Measurements from ENCODE around the gene SALL1.

The SALL1 gene

DNA sequence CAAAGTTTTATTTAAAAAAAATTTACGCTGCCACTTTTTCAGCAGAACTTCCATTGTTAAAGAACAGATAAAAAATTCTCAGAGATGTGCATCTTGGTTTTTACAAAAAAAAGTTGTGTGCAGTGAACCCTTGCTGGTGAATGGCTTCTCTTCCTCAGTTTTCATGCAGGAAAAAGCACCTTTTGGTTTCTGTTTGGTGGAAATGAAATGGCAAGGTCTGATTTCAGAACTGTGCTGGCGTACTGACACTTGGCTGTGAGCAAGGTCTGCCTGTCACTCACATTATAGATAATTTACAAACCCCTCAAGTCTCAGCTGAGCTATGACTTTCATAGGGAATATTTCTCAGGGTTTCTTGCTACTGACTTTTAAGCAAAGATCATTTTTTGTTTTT, 5.7 kb upstream of the SALL1 start:
- no peak for DNase-seq (ENCODE audit: low read depth in 2 of 2)

GRCh38 chr16:51155820-51156806, 5.0 kb upstream of the SALL1 start:
- no peak for DNase-seq (ENCODE audit: low read depth in 2 of 2)

DNA sequence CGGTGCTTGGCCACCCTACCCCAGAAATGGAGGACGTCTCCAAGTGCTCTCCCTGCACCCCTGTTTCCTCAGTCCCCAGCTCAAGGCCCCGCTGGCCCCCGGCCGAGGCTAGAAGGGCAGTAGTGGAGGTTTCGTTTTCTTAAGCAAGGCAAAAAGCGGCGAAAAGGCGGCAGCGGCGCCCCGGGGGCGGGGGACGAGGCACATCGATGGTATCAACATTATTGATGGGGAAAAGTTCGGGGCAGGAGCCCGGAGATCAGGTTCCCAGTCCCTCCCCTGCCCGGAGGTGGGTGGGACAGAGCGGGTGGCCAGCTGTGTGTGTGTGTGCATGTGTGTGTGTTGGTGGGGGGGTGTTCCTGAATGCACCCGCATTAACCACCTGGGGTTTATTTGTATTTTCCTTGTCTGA, 4.1 kb upstream of the SALL1 start:
- no peak for DNase-seq (ENCODE audit: low read depth in 2 of 2)

DNA sequence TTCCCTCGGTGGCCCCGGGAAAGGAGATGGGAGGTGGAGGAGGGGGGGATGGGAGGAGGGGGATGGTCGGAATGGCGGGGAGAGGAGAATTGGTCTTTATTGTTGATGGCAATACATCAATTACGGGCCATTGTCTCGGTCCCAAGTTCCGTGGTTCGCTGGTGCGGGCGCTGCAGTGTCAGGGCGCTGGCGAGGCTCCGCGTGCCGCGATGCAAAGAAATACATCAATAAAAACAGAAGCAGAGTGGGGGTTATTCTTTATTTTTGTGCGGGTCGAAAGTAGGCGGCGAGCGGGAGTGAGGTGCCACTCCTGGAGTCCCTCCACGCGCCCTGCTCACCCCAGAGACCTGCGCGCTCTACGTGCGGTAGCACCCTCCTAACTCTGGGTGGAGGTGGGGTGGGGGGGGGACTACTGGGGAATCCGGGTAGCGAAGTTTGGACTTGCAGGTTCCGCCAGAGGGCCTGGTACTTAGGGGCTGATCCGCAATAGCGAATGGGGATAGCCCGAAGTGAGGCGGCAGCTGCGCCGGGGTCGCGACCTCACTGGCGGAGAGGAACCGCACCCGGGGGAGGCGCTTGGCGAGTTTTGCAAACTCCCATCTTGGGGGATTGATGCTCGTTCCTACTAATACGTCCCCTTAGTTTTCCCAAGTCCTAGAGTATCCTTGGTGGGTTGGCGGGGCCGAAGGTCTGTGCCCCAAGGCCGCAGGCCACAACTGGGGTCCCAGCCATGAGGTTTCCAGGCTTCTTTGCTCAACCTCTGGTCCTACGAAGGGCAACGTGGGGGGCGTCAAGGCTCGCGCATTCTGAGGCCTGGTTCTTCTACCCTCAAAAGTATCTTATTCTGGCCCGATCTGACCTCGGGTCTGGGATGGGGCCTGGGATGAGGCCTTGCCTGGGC, 3.5 kb upstream of the SALL1 start:
- no peak for DNase-seq (ENCODE audit: low read depth in 2 of 2)

GRCh38 chr16:51153577-51154031, 2.5 kb upstream of the SALL1 start:
- no peak for DNase-seq (ENCODE audit: low read depth in 2 of 2)

DNA sequence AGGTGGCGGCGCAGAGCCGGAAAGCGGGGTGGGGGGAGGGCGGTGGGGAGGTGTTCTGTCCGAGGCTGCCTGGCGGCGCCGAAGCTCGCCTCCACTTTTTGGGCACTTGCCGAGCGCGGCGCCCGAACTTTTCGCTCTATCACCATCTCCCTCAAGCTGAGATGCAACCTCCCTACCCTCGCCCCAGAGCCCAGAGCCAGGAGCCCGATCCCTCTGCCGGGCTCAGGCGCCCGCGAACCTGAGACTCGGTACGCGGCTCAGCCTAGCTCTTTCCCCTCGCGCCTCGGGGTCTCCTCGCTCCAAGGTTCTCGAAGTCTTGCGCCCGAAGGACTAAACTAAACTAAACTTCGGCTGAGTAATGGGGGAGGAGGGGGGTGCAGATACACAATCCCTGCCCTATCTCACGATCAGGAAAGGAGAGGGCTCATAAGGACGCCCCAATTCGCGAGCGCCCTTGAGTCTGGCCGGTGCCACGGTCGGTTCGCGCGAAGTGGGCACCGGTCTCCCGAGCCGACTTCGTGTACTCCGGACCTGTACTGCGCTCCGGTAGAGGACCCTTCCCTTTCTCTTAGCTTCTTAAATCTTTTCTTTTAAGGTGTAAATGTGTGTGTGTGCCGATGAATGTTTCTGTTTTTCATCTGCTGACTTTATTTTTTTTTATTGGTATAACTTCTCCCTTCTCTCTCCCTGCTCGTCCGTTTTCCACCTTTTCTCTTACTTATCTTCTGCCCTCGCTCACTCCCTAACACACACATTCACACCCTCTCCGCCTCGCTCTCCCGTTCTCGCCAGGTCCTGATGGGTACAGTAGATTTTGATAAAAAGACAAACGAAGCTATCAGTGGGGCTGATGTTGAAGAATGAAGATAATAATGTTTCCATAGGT, 1.9 kb upstream of the SALL1 start:
- DNase-seq (ENCODE audit: low read depth in 2 of 2) = no peak

DNA sequence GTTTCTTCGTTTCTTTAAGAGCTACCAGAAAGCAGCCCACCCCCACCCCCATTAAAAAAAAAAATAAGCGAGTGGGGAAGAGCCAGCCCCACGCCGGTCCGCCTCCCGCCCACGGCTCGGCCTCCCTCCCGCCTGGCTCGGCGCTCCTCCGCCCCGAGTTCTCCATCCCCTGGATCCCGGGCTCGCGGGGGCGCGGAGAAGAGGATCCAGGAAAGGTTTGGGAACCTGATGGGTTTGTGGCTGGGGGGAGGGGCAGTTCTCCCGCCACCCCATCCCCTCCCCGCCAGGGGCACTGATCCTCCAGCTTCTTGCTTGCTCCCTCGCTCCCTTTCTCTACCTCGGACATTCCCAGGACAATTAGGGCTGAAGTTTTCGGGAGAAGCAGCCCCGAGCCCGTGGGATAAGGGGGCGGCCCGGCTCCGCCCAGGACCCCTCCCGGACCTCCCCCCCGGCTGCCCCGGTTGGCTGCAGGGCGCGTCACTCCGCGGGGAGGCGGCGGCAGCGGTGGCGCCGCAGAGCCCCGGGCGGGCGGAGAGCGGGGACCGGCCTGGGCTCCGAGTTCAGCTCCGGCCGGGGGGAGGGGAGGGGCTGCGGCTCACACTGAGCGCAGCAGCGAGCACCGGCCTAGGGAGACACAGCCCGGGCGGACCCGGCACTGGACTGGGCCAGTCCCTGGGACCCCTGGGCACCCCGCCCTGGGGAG, 1.0 kb upstream of the SALL1 start:
- DNase-seq (ENCODE audit: low read depth in 2 of 2) = peak; percentile 81

DNA sequence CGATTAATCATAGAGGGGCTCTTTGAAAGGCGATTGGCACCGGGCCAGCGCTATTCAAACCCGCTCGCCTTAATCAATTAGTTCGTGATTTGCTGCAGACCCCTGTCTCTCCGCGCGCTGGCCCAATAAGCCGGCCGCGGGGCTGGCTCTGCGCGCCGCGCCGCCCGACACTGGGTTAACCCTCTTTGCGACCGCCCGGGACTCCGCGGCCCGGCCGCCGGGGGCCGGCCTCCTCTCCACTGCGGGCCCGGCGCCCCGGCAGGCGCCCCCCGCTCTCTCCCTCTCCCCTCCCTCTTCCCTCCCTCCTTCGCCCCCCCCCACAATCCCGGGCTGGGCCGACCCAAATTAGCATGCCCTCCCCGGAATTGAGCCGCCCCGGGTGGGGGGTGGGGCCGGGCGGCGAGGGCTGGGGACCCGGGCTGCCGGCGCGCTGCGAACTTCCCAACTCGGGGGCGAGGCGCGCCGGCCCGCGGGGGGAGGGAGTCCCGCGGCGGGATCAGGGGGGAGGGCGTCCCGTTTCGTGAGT, 428 bp upstream of the SALL1 start:
- peak; percentile 63 to 68 for DNase-seq (ENCODE audit: low read depth in 2 of 2)

DNA sequence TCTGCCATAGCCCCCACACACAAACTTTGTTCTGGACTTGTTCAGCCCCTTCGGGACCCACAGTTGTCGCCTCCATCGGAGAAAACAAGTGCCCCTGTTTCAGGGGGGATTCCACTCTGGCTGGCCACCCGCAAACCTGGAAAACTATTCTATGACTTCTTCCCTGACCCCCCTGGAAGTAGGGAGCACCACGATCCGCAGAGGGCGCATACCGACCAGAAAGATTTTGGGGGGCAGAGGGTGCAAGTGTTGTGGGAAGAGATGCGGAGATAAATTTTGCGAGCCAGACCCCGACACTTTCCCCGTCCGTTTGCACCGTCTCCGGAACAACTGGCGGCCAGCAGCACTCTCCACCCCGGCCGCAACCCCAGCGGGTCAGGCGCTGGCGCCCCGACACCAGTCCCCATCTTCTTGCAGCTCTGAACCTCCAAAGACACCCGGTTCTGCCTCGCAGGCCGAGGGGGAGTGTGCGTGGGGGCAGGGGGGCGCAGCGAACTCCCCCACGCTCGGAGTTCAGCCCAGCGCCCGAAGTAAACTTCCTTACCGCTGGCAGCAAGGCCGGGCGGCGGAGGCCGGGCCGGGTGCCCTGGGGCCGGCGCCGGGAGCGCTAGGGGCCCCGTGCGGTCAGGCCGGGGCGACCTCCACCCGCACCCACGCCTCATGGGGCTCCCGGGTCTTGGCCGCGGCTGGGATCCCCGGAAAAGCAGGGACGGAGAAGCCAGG, 744 bp downstream of the SALL1 start:
- no peak for DNase-seq (ENCODE audit: low read depth in 2 of 2)

GRCh38 chr16:51149721-51150164, 1.3 kb downstream of the SALL1 start:
- no peak for DNase-seq (ENCODE audit: low read depth in 2 of 2)

GRCh38 chr16:51149251-51149661, 1.8 kb downstream of the SALL1 start:
- DNase-seq (ENCODE audit: low read depth in 2 of 2) = no peak

- no peak for DNase-seq (ENCODE audit: low read depth in 2 of 2)
These were observed 2.3 kb downstream of the SALL1 start for GRCh38 chr16:51148678-51149228.

GRCh38 chr16:51147776-51148677, 3.0 kb downstream of the SALL1 start:
- DNase-seq (ENCODE audit: low read depth in 2 of 2) = no peak

DNA sequence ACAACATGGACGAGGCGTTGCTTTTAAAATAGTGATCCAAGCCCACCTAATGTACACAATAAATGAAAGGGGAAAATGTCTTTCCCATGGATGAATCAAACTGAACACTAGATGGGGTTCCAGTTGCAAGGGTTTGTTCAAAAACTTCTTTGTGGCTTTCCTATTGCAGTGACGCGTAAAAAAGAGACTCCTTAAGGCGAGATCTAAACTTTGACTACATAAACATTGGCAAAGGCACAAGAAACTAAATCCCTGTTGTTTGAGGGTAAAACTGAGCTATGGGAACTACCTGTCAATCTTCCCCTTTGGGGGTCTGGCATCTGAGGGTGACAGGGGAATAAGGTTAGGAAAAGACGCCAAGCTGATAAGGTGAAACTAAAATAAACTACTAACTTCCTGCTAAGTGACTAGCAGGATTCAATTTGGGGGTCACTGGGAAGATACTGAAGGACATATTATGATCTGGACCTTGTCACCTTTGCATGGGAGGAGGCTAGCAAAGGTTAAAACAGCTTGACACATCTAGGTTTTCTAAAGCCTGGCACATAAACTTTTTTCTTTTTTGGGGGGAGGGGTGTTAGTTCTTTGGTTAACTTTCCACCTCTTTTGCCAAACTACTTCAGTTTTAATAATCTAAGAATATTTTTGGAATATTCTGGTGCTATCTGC, 4.7 kb downstream of the SALL1 start:
- no peak for DNase-seq (ENCODE audit: low read depth in 2 of 2)

GRCh38 chr16:51144203-51144602, 6.9 kb downstream of the SALL1 start:
- no peak for DNase-seq (ENCODE audit: low read depth in 2 of 2)

- no peak for DNase-seq (ENCODE audit: low read depth in 2 of 2)
These were observed 7.7 kb downstream of the SALL1 start for GRCh38 chr16:51143196-51143977.

GRCh38 chr16:51141541-51141940, 9.5 kb downstream of the SALL1 start:
- DNase-seq (ENCODE audit: low read depth in 2 of 2) = no peak

Data from fibroblast of skin of left quadriceps (primary cell).